Measurements from ENCODE around the gene NUDT4. TPM values are rescaled to one million over a fixed set of nuclear protein-coding genes. Genes with fewer than 3 reads are reported as not detected.

NUDT4 gene
- total and polyA plus RNA-seq, 2 of the 13 experiments (the other 11 are each of a cell fraction or from before 2014, with no cell fraction given), result 37.3 to 70.1 TPM

DNA sequence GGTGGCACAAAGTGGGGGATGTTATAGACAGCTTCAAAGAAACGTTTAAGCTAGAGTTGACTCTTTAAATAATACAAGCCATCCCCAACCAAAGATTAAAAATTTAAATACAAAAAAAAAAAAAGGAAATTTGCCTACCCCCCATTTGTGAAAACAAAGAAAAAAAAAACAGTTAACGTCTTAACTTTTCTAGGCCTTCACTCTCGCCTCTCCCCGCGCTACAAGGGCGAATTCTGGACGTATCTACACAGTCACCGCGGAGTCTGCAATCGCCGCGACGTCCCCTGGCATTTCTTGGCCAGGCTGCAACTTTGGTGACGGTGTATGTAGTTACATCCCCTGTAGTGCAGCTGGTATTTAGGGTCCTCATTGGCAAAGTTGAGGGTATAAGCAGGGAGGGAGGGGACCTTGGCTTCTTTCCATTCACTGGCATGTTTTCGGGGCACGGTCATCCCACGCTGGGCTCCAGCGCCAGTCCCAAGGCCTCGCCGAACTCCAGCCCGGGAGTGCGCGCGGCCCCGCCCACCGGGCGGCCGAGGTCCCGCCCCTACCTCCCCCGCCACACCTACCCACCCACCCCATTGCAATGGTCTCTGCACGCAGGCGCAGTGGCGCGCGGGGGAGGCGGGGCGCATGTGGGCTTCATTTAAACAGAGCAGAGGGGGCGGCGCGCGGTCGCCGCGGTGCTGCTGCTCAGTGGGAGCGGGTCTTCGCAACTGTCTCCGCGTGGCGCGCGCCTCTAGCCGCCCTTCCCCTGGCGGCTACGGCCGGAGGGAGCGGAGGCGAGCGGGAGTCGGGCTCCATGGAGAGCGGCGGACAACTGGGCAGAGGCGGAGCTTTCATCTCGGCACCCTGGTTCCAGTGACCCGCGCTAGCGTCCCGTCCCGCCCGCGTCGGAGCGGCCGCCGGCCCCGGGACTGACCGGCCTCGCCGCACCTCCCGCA is at the start of gene NUDT4 (continued):
- TF ChIP-seq, protein P1, sequence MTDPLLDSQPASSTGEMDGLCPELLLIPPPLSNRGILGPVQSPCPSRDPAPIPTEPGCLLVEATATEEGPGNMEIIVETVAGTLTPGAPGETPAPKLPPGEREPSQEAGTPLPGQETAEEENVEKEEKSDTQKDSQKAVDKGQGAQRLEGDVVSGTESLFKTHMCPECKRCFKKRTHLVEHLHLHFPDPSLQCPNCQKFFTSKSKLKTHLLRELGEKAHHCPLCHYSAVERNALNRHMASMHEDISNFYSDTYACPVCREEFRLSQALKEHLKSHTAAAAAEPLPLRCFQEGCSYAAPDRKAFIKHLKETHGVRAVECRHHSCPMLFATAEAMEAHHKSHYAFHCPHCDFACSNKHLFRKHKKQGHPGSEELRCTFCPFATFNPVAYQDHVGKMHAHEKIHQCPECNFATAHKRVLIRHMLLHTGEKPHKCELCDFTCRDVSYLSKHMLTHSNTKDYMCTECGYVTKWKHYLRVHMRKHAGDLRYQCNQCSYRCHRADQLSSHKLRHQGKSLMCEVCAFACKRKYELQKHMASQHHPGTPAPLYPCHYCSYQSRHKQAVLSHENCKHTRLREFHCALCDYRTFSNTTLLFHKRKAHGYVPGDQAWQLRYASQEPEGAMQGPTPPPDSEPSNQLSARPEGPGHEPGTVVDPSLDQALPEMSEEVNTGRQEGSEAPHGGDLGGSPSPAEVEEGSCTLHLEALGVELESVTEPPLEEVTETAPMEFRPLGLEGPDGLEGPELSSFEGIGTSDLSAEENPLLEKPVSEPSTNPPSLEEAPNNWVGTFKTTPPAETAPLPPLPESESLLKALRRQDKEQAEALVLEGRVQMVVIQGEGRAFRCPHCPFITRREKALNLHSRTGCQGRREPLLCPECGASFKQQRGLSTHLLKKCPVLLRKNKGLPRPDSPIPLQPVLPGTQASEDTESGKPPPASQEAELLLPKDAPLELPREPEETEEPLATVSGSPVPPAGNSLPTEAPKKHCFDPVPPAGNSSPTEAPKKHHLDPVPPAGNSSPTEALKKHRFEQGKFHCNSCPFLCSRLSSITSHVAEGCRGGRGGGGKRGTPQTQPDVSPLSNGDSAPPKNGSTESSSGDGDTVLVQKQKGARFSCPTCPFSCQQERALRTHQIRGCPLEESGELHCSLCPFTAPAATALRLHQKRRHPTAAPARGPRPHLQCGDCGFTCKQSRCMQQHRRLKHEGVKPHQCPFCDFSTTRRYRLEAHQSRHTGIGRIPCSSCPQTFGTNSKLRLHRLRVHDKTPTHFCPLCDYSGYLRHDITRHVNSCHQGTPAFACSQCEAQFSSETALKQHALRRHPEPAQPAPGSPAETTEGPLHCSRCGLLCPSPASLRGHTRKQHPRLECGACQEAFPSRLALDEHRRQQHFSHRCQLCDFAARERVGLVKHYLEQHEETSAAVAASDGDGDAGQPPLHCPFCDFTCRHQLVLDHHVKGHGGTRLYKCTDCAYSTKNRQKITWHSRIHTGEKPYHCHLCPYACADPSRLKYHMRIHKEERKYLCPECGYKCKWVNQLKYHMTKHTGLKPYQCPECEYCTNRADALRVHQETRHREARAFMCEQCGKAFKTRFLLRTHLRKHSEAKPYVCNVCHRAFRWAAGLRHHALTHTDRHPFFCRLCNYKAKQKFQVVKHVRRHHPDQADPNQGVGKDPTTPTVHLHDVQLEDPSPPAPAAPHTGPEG (CRISPR knock-in tag; IDR thresholded peaks at IDR 0.05), result peak; percentile 29
- TF ChIP-seq TEAD2 (CRISPR knock-in tag; IDR thresholded peaks at IDR 0.05) (no peak), TEAD3 (CRISPR knock-in tag; optimal IDR thresholded peaks at IDR 0.05; ENCODE audit: borderline replicate concordance) (no peak), HNF4G (IDR thresholded peaks at IDR 0.05; ENCODE audit: borderline replicate concordance, low read depth, low read length) (no peak), HNF4G (CRISPR knock-in tag; IDR thresholded peaks at IDR 0.05; ENCODE audit: borderline replicate concordance, low read depth) (no peak), HNRNPH1 (optimal IDR thresholded peaks at IDR 0.05; ENCODE audit: low read depth, low read length) (no peak), HOXD1 (CRISPR knock-in tag; IDR thresholded peaks at IDR 0.05) (peak; percentile 31; the same call in 1 of the 2 replicates), ZNF83 (CRISPR knock-in tag; IDR thresholded peaks at IDR 0.05; ENCODE audit: borderline replicate concordance) (0 out of 2 replicates have a peak, but pooled peaks have one; percentile 12), GATAD1 (CRISPR knock-in tag; IDR thresholded peaks at IDR 0.05) (peak; percentile 48; the same call in 1 of the 2 replicates), PRMT3 (CRISPR knock-in tag; IDR thresholded peaks at IDR 0.05; ENCODE audit: borderline replicate concordance, low read depth) (no peak), HOXA3 (CRISPR knock-in tag; IDR thresholded peaks at IDR 0.05) (peak; percentile 53), SNAPC2 (CRISPR knock-in tag; IDR thresholded peaks at IDR 0.05) (0 out of 2 replicates have a peak, but pooled peaks have one; percentile 16), ZNF136 (CRISPR knock-in tag; IDR thresholded peaks at IDR 0.05; ENCODE audit: low read depth) (0 out of 2 replicates have a peak, but pooled peaks have one; percentile 23), PAWR (CRISPR knock-in tag; IDR thresholded peaks at IDR 0.05; ENCODE audit: borderline replicate concordance) (no peak)
- TF ChIP-seq, protein P2, sequence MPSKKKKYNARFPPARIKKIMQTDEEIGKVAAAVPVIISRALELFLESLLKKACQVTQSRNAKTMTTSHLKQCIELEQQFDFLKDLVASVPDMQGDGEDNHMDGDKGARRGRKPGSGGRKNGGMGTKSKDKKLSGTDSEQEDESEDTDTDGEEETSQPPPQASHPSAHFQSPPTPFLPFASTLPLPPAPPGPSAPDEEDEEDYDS (CRISPR knock-in tag; IDR thresholded peaks at IDR 0.05), result peak; percentile 98
- TF ChIP-seq, protein P3, sequence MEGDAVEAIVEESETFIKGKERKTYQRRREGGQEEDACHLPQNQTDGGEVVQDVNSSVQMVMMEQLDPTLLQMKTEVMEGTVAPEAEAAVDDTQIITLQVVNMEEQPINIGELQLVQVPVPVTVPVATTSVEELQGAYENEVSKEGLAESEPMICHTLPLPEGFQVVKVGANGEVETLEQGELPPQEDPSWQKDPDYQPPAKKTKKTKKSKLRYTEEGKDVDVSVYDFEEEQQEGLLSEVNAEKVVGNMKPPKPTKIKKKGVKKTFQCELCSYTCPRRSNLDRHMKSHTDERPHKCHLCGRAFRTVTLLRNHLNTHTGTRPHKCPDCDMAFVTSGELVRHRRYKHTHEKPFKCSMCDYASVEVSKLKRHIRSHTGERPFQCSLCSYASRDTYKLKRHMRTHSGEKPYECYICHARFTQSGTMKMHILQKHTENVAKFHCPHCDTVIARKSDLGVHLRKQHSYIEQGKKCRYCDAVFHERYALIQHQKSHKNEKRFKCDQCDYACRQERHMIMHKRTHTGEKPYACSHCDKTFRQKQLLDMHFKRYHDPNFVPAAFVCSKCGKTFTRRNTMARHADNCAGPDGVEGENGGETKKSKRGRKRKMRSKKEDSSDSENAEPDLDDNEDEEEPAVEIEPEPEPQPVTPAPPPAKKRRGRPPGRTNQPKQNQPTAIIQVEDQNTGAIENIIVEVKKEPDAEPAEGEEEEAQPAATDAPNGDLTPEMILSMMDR (CRISPR knock-in tag; IDR thresholded peaks at IDR 0.05), result 0 out of 2 replicates have a peak, but pooled peaks have one; percentile 0
- TF ChIP-seq, protein P4, sequence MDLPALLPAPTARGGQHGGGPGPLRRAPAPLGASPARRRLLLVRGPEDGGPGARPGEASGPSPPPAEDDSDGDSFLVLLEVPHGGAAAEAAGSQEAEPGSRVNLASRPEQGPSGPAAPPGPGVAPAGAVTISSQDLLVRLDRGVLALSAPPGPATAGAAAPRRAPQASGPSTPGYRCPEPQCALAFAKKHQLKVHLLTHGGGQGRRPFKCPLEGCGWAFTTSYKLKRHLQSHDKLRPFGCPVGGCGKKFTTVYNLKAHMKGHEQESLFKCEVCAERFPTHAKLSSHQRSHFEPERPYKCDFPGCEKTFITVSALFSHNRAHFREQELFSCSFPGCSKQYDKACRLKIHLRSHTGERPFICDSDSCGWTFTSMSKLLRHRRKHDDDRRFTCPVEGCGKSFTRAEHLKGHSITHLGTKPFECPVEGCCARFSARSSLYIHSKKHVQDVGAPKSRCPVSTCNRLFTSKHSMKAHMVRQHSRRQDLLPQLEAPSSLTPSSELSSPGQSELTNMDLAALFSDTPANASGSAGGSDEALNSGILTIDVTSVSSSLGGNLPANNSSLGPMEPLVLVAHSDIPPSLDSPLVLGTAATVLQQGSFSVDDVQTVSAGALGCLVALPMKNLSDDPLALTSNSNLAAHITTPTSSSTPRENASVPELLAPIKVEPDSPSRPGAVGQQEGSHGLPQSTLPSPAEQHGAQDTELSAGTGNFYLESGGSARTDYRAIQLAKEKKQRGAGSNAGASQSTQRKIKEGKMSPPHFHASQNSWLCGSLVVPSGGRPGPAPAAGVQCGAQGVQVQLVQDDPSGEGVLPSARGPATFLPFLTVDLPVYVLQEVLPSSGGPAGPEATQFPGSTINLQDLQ (CRISPR knock-in tag; IDR thresholded peaks at IDR 0.05), result peak; percentile 45; the same call in 1 of the 2 replicates

Measured in HepG2 (cell line).